GM18502 (cell line): ENCODE measurements around the gene TBX20.
"Not testable (repeated sequence)": the region's sequence is repeated elsewhere in the genome, so short reads cannot be mapped to it uniquely, and the experiment has no call there.

Experiments used
- ATAC-seq: cut with Tn5 transposase; IDR thresholded peaks from one replicate; pipeline ENCODE4 v1.9.1; 2021; ENCODE audit warnings: mild to moderate bottlenecking; ENCODE audit not compliant: unreplicated experiment, poor library complexity

The TBX20 gene

GRCh38 chr7:35256256-35257175 lies 2.6 kb upstream of the TBX20 start:
- no peak for ATAC-seq

DNA sequence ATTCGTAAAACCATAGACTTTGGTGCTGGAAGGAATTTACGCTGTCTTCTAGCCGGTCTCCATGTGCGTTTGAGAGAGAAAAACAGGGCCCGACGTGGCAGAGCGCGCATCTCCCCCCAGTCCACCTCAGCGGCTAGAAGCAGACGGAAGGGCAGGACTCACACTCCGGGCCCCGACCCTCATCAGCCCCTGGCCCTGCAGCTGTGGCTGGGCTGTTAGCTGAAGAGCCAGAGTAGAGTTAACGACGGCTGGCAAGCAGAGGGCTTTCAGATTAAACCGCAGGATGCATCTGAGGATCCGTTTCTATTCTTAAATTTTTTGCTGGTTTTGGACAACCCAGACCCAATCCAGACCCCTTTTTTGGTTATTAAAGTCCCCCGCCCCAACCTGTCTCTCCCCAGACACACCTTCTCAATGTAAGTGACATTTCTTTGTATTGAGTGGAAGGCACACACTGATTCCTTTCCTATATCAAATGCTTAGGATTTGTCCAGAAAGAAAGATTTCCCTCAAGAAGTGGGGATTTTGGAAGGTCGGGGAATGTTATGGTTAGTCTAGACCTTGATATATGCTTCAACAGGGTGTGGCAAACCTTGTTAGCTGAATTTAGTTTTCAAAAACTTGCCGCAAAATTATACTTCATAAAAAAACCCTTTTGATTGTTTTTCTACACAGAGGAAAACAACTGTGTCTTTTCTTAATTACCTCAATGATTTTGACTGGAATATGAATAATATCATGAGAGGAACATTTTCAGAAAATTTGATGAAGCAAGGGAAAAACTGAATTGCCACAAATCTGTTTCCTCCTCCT lies 1.7 kb upstream of the TBX20 start:
- ATAC-seq: no peak

GRCh38 chr7:35254496-35255442 lies 869 bp upstream of the TBX20 start:
- no peak for ATAC-seq

DNA sequence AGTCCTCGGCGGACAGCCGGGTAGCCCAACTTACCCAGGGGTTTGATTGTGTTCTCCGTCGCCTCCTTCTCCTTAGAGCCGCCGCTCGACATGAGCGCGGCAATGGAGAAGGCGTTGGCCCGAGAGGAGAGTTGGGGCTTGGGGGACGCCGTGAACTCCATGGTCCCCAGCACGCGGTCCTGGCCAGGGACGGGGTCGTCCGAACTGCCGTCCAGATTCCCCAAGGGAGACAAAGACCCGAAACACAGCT lies 515 bp downstream of the TBX20 start:
- no peak for ATAC-seq

- no peak for ATAC-seq
Observed at GRCh38 chr7:35252612-35253459, 1.1 kb downstream of the TBX20 start.

DNA sequence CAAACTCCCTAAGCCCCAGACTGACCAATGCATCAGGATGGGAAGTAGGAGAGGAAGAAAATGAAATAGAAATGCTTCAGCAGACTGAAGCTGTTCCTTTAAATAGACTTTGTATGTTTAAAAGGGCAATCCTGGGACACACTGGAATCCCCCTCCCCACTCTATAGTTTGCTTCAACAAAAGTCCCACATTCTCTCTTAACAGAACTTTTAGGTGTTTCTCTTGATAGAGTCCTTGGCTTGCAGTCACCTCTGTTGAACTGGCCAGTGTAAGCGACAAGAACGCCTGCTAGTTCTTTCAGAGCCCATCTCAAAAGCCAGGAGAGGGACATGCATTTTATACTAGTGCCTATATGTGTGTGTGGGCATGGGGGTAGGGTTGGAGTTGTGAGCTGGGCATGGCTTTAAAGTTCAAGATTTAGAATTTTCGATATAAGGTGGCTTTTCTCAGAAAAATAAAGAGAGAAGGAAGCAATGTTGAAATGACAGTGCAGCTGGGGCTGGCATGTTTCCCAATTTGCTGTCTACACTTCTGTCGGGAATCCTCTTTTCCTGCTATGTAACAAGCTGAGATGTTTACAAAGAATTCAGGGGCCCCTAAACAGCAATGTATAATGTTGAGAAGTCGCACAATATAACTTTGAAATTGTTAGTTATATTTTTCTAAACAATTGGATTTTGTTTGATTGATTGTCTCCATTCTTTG lies 2.1 kb downstream of the TBX20 start:
- no peak for ATAC-seq

DNA sequence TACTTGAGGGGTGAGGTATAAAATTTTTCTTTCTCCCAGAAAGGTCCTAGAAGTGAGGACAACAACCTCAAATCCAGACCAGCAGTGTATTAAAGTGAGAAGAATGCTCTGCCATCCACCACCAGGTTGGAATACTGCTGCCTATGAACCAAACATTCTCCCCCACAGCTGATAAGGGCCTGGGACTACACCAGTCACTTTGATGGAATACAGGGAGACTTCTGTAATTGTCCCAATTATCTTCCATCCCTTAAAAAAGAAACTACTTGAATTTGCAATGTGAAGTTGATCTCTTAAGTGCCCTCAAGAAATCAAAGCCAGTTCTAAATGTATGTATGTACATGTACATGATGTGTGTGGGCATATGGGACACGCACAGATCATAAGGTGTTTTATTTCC lies 3.0 kb downstream of the TBX20 start:
- no peak for ATAC-seq

GRCh38 chr7:35250452-35250851 lies 3.4 kb downstream of the TBX20 start:
- no peak for ATAC-seq

GRCh38 chr7:35249537-35249907 lies 4.4 kb downstream of the TBX20 start:
- ATAC-seq: no peak

GRCh38 chr7:35248576-35249536 lies 5.0 kb downstream of the TBX20 start:
- no peak for ATAC-seq

DNA sequence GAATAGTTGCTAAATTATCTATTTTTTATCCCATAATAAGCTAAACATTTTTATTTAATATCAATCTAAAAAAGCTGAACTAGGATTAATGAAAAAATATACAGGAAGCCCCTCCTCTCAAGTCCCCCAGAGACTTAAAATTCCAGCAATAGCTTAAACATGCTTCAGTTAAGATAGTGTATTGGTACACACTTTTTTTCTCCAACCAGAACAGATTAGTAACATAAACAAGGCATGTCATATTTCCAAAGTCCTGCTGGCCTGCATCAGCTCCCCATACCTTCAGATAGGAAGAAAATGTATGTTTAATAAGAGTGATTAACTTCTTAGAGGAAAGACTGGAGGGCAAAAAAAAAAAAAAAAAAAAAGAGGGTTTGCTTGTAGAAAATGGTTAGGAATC lies 7.1 kb downstream of the TBX20 start:
- no peak for ATAC-seq

DNA sequence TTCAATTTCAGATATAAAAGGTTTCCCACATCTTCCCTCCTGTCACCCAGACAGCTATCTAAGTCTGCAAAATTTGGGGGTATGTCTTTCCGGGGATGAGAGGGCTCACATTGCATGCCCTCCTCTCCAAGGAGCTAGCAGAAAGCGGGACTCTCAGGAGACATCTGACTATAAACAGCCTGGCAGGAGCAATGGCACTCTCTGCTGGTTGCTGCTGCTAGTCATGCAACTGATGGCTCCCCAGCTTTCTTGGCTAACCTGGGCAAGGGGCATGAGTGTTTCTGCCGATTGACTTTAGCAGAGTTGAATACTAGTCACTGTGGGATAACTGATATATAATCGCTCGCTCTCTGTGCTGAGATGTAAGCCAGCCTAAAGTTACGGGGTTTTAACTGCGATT lies 12.0 kb downstream of the TBX20 start:
- no peak for ATAC-seq

GRCh38 chr7:35241436-35241835 lies 12.5 kb downstream of the TBX20 start:
- no peak for ATAC-seq

- ATAC-seq: not testable (repeated sequence)
Observed at GRCh38 chr7:35241008-35241407, 12.9 kb downstream of the TBX20 start.

DNA sequence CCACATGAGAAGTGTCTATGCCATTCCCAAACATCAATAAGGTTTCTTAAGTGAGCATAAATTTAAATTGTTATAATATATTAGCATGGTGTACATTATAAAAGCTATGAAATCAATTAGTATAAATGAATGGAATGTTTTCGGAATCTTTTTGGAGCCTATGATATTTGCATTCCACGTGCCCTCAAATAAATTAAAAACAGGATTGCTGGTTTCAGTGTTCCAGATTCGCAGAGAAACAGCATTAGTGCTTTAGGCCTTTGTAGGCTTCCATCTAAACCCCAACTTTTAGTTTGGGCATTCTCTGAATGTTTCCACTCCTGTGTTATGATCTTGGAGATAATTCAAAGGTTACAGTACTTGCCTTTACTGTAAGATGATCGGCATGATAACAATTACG lies 15.4 kb downstream of the TBX20 start:
- not testable (repeated sequence) for ATAC-seq

DNA sequence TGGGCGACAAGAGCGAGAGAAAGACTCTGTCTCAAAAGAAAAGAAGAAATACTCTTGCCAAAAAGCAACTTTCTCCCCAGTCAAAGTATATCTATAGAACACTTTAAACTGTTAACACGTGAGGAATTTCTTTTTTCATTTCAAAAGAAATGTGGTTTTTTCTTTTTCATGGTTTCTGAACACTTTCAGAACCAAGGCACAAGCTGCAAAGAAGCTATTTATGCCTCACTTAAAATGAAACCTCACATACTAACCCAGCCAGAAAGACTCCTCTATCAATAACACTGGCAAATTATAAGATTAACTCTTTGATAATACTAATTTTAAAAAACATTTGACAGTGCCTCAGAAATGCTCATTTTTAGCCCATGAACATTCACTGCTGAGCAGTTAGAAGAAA lies 20.9 kb downstream of the TBX20 start:
- ATAC-seq: peak; percentile 47

DNA sequence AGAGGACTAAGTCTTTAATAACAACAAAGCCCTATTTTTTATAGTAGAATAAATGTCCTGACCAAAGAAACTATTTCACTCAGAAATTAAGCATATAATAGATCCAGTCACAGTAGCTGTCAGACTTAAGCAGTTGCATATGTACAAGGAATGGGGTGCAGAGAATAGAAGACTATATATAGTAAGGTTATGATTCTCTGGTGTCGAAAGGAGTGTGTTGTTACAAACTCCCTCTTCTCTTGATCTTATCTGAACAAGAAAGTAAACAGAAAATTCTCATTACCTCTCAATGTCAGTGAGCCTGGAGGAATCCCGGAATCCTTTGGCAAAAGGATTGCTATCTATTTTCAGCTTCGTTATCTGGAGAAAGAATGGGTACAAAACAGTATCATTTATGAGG lies 22.7 kb downstream of the TBX20 start:
- not testable (repeated sequence) for ATAC-seq
